DND-41 (cell line): ENCODE data around the gene RECK.

Experiments
- ATAC-seq: fragments of 200-7000 bp; cut with Tn5 transposase; 3 replicates; pipeline ENCODE4 v1.9.1; 2021; ENCODE audit warnings: low read depth; ENCODE audit not compliant: insufficient read depth
- DNase-seq: peaks from one replicate; pipeline ENCODE4 v3.0.0-alpha.2; 2020
- H2AFZ ChIP-seq: 2 replicates; pipeline ENCODE4 v1.6.0; 2012; ENCODE audit warnings: low read depth, low read length
- H3K27ac ChIP-seq: 2 replicates; pipeline ENCODE4 v1.5.1; 2012; ENCODE audit warnings: low read length, inconsistent platforms
- H3K27me3 ChIP-seq: fragments of 200-600 bp; sonication (generic); 2 replicates; pipeline ENCODE4 v1.6.0; 2012; ENCODE audit warnings: low read length, mild to moderate bottlenecking, inconsistent platforms; ENCODE audit not compliant: insufficient read depth, poor library complexity
- H3K36me3 ChIP-seq: 2 replicates; pipeline ENCODE4 v1.5.1; 2012; ENCODE audit warnings: low read length, inconsistent platforms; ENCODE audit not compliant: insufficient read depth
- H3K4me1 ChIP-seq: 2 replicates; pipeline ENCODE4 v1.5.1; 2012; ENCODE audit warnings: mild to moderate bottlenecking, low read length; ENCODE audit not compliant: insufficient read depth
- H3K4me2 ChIP-seq: 2 replicates; pipeline ENCODE4 v1.6.0; 2012; ENCODE audit warnings: mild to moderate bottlenecking, moderate library complexity, low read length, inconsistent platforms; ENCODE audit not compliant: insufficient read depth
- H3K4me3 ChIP-seq, 2 experiments: fragments of 200-600 bp in 1 of 2; shearing (Covaris generic) in 1 of 2; 2 replicates each; pipeline ENCODE4 v1.5.1; 2012 to 2016; ENCODE audit warnings: inconsistent platforms in 2 of 2, low read length in 2 of 2, mild to moderate bottlenecking in 2 of 2, low read depth in 1 of 2, moderate library complexity in 1 of 2
- H3K79me2 ChIP-seq: 2 replicates; pipeline ENCODE4 v1.6.0; 2012; ENCODE audit warnings: low read length, inconsistent platforms; ENCODE audit not compliant: insufficient read depth
- H3K9ac ChIP-seq: 2 replicates; pipeline ENCODE4 v1.6.0; 2012; ENCODE audit warnings: low read depth, mild to moderate bottlenecking, inconsistent platforms, low read length, moderate library complexity
- H3K9me3 ChIP-seq: 2 replicates; pipeline ENCODE4 v1.5.1; 2012; ENCODE audit warnings: low read length, moderate library complexity, mild to moderate bottlenecking, inconsistent platforms; ENCODE audit not compliant: insufficient read depth, severe bottlenecking
- H4K20me1 ChIP-seq: 2 replicates; pipeline ENCODE4 v1.6.0; 2012; ENCODE audit warnings: low read length; ENCODE audit not compliant: insufficient read depth
- CTCF ChIP-seq: IDR thresholded peaks from 2 replicates; pipeline ENCODE4 v1.5.1; 2012; ENCODE audit warnings: borderline replicate concordance, low read length, moderate library complexity, mild to moderate bottlenecking; ENCODE audit not compliant: poor library complexity, severe bottlenecking; ENCODE audit errors: extremely low read depth
- EZH2 ChIP-seq: IDR thresholded peaks from 3 replicates; pipeline ENCODE4 v1.6.1; 2012; ENCODE audit warnings: borderline replicate concordance, low read depth, mild to moderate bottlenecking, moderate library complexity, low read length, inconsistent platforms; ENCODE audit not compliant: severe bottlenecking

The RECK gene

GRCh38 chr9:36162211-36162738 is 125.6 kb downstream of the RECK start:
- no peak overlapping the region for H3K4me2 ChIP-seq

GRCh38 chr9:36163049-36163785 is 126.5 kb downstream of the RECK start:
- DNase-seq (no peak), ATAC-seq (no peak)
- TF ChIP-seq EZH2 (no peak), CTCF (no peak)
- Histone ChIP-seq H3K36me3 (no peaks in the 10 kb centered on the region), H3K9ac (no peak overlapping the region), H3K79me2 (no peaks in the 10 kb centered on the region), H3K4me2 (no peak overlapping the region), H2AFZ (no peak overlapping the region), H3K27ac (no peak overlapping the region), H3K9me3 (no peaks in the 10 kb centered on the region), H4K20me1 (no peaks in the 10 kb centered on the region), H3K4me3 (no peak overlapping the region), H3K4me1 (peaks cover 8% of the 10 kb centered on the region), H3K27me3 (no peaks in the 10 kb centered on the region)

More at GRCh38 chr9:36162211-36162738, 125.6 kb downstream of the RECK start:
- DNase-seq: no peak
- Histone ChIP-seq H2AFZ (no peak overlapping the region), H3K9ac (no peak overlapping the region), H4K20me1 (no peaks in the 10 kb centered on the region), H3K79me2 (no peaks in the 10 kb centered on the region), H3K27ac (no peak overlapping the region), H3K4me1 (peaks cover 8% of the 10 kb centered on the region), H3K36me3 (no peaks in the 10 kb centered on the region), H3K4me3 (no peak overlapping the region), H3K9me3 (no peaks in the 10 kb centered on the region), H3K27me3 (no peaks in the 10 kb centered on the region)
- no peak for ATAC-seq
- TF ChIP-seq EZH2 (no peak), CTCF (no peak)

- DNase-seq (no peak), ATAC-seq (no peak)
- no peak overlapping the region for H2AFZ ChIP-seq
- H3K4me3 ChIP-seq: no peak overlapping the region
- H3K9me3 ChIP-seq: no peaks in the 10 kb centered on the region
- no peaks in the 10 kb centered on the region for H3K27me3 ChIP-seq
- no peaks in the 10 kb centered on the region for H4K20me1 ChIP-seq
- H3K36me3 ChIP-seq: no peaks in the 10 kb centered on the region
- no peak overlapping the region for H3K4me2 ChIP-seq
- no peak overlapping the region for H3K9ac ChIP-seq
- H3K27ac ChIP-seq: no peak overlapping the region
- peaks cover 8% of the 10 kb centered on the region for H3K4me1 ChIP-seq
- H3K79me2 ChIP-seq: no peaks in the 10 kb centered on the region
- no peak for TF ChIP-seq EZH2
- TF ChIP-seq CTCF: no peak
Observed at GRCh38 chr9:36163786-36164170, 127.1 kb downstream of the RECK start.
